ENCODE measurements around the gene COX17. TPM values are rescaled to one million over a fixed set of nuclear protein-coding genes. Genes with fewer than 3 reads are reported as not detected.

Gene COX17
- polyA plus RNA-seq, 3 donors, result 23.0 to 83.6 (median 81.6) TPM

DNA sequence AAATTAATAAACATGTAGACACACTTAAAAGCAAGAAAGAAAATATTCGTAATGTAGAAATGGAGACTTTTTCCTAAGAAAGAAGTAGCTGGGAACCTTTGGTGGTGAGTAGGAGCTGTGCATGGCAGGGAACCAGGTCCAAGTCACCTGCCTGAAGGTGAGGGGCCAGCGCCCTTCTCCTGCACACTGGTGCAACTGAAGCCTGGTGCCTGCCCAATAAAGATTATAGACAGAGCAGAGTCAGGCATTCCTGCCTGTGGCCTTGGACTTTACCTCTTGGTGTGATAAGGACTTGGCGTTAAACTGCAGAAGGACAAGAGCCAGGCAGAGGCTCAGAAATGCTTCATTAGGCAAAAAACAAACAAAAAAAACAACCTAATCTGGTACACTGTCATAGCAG is 39.8 kb upstream of the COX17 start:
- Histone ChIP-seq H3K4me2 (replicated peaks; ENCODE audit: extremely low read depth, low read length, poor library complexity, severe bottlenecking) (no peak overlapping the region), H3K4me1 (ENCODE audit: control insufficient read depth in 1 of 2, insufficient read depth in 2 of 2, low read length in 2 of 2) (no peaks in the 10 kb centered on the region), H3K9ac (ENCODE audit: insufficient read depth, low read length, poor library complexity, severe bottlenecking) (no peak overlapping the region), H3K4me3 (replicated peaks in 1 of 3; ENCODE audit: low read depth in 2 of 3, low read length in 3 of 3) (no peak overlapping the region), H3K27ac (ENCODE audit: low read depth in 1 of 2, low read length in 2 of 2) (no peak overlapping the region), H3K27me3 (ENCODE audit: control insufficient read depth in 2 of 2, insufficient read depth in 2 of 2, low read length in 2 of 2) (no peaks in the 10 kb centered on the region), H2AFZ (ENCODE audit: insufficient read depth, low read depth, low read length, poor library complexity, severe bottlenecking) (no peak overlapping the region), H3K79me2 (ENCODE audit: insufficient read depth, low read length) (no peaks in the 10 kb centered on the region), H3K36me3 (replicated peaks in 1 of 2; ENCODE audit: control insufficient read depth in 1 of 2, insufficient read depth in 2 of 2, low read length in 2 of 2) (no peaks in the 10 kb centered on the region), H4K20me1 (ENCODE audit: insufficient read depth, low read length) (no peaks in the 10 kb centered on the region), H3K9me3 (replicated peaks in 1 of 2; ENCODE audit: control insufficient read depth in 1 of 2, insufficient read depth in 1 of 2, low read length in 2 of 2) (no peaks in the 10 kb centered on the region)
- 100% methylated on average over 1 of the region's 3 CpGs for WGBS (ENCODE audit: insufficient coverage)
- H3K4me1 Mint-ChIP-seq, result peaks cover 7% of the 10 kb centered on the region
- no peak overlapping the region for H3K4me3 Mint-ChIP-seq
- TF ChIP-seq, protein P1, sequence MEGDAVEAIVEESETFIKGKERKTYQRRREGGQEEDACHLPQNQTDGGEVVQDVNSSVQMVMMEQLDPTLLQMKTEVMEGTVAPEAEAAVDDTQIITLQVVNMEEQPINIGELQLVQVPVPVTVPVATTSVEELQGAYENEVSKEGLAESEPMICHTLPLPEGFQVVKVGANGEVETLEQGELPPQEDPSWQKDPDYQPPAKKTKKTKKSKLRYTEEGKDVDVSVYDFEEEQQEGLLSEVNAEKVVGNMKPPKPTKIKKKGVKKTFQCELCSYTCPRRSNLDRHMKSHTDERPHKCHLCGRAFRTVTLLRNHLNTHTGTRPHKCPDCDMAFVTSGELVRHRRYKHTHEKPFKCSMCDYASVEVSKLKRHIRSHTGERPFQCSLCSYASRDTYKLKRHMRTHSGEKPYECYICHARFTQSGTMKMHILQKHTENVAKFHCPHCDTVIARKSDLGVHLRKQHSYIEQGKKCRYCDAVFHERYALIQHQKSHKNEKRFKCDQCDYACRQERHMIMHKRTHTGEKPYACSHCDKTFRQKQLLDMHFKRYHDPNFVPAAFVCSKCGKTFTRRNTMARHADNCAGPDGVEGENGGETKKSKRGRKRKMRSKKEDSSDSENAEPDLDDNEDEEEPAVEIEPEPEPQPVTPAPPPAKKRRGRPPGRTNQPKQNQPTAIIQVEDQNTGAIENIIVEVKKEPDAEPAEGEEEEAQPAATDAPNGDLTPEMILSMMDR (IDR thresholded peaks at IDR 0.05), result no peak
- no peaks in the 10 kb centered on the region for H3K9me3 Mint-ChIP-seq
- H3K27ac Mint-ChIP-seq, result no peak overlapping the region
- intact Hi-C loops (cut with micrococcal nuclease), result no loop called here
- no peak for DNase-seq
- peaks cover 1 to 2% (median 2%) of the 10 kb centered on the region in 3 donors for H3K27me3 Mint-ChIP-seq (ENCODE audit: low read depth in 3 of 3)
- H3K36me3 Mint-ChIP-seq, result no peaks in the 10 kb centered on the region

DNA sequence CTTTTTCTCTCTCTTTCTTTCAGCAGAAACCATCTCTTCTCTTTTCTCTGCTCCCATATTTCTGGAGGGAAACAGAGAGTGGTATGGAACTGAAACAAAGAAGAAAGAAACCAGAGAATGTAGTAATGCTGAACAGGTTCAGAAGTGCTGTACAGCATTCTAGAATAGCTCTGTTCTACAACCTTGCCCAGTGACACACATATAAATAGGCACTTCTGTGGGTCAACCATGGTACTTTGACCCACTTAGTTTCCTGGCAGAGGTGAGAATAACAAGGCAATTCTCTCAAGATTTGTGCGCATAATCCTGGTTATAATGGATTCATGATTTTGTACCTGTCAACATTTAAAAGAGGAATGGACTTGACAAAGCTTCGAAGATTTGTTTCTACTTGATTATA is 37.9 kb upstream of the COX17 start:
- H3K36me3 Mint-ChIP-seq, result no peaks in the 10 kb centered on the region
- Histone ChIP-seq H3K4me1 (ENCODE audit: control insufficient read depth in 1 of 2, insufficient read depth in 2 of 2, low read length in 2 of 2) (no peaks in the 10 kb centered on the region), H3K9me3 (replicated peaks in 1 of 2; ENCODE audit: control insufficient read depth in 1 of 2, insufficient read depth in 1 of 2, low read length in 2 of 2) (no peaks in the 10 kb centered on the region), H3K4me3 (replicated peaks in 1 of 3; ENCODE audit: low read depth in 2 of 3, low read length in 3 of 3) (no peak overlapping the region), H3K27me3 (ENCODE audit: control insufficient read depth in 2 of 2, insufficient read depth in 2 of 2, low read length in 2 of 2) (no peaks in the 10 kb centered on the region), H3K79me2 (ENCODE audit: insufficient read depth, low read length) (no peaks in the 10 kb centered on the region), H3K4me2 (replicated peaks; ENCODE audit: extremely low read depth, low read length, poor library complexity, severe bottlenecking) (no peak overlapping the region), H4K20me1 (ENCODE audit: insufficient read depth, low read length) (no peaks in the 10 kb centered on the region), H3K36me3 (replicated peaks in 1 of 2; ENCODE audit: control insufficient read depth in 1 of 2, insufficient read depth in 2 of 2, low read length in 2 of 2) (no peaks in the 10 kb centered on the region), H2AFZ (ENCODE audit: insufficient read depth, low read depth, low read length, poor library complexity, severe bottlenecking) (no peak overlapping the region), H3K27ac (ENCODE audit: low read depth in 1 of 2, low read length in 2 of 2) (no peak overlapping the region), H3K9ac (ENCODE audit: insufficient read depth, low read length, poor library complexity, severe bottlenecking) (no peak overlapping the region)
- intact Hi-C loops (cut with micrococcal nuclease), result no loop called here
- H3K4me3 Mint-ChIP-seq, result no peak overlapping the region
- H3K27ac Mint-ChIP-seq, result peak overlapping the region in 1 of 7 donors; percentile 60
- peaks cover 0 to 2% (median 1%) of the 10 kb centered on the region in 3 donors for H3K27me3 Mint-ChIP-seq (ENCODE audit: low read depth in 3 of 3)
- H3K4me1 Mint-ChIP-seq, result peaks cover 7% of the 10 kb centered on the region
- TF ChIP-seq, protein P1 (IDR thresholded peaks at IDR 0.05), result no peak
- no peaks in the 10 kb centered on the region for H3K9me3 Mint-ChIP-seq
- no peak for DNase-seq
- WGBS (ENCODE audit: insufficient coverage), result 100% methylated on average over 1 of the region's 2 CpGs
